Thoracic aorta (tissue), 2 donors: ENCODE data around the gene MYO1D. TPM values are rescaled to one million over a fixed set of nuclear protein-coding genes. Genes with fewer than 3 reads are reported as not detected.

Experiments
- ATAC-seq: fragments of 150-250 bp; one replicate; pipeline ENCODE4 v1.8.0; 2017; ENCODE audit warnings: low read depth; ENCODE audit not compliant: insufficient number of reproducible peaks, low FRiP score
- DNase-seq: peaks from one replicate; pipeline ENCODE4 v3.0.0-alpha.2; 2020; ENCODE audit warnings: low spot score
- H3K27ac ChIP-seq, 2 donors: fragments of 200-600 bp; sonication (generic); 1 replicate in 1 of 2; 2 replicates in 1 of 2; pipeline ENCODE4 v1.5.1; 2016; ENCODE audit warnings: mild to moderate bottlenecking in 2 of 2, moderate library complexity in 2 of 2
- H3K27me3 ChIP-seq: fragments of 200-600 bp; sonication (generic); replicated peaks from 2 replicates; pipeline ENCODE4 v1.6.0; 2016; ENCODE audit warnings: mild to moderate bottlenecking; ENCODE audit not compliant: insufficient read depth
- H3K36me3 ChIP-seq: fragments of 200-600 bp; sonication (generic); one replicate; pipeline ENCODE4 v1.5.1; 2016
- H3K4me1 ChIP-seq, 2 donors: fragments of 200-600 bp; sonication (generic); 1 replicate in 1 of 2; 2 replicates in 1 of 2; pipeline versions ENCODE4 v1.5.1 to v1.6.0; 2016; ENCODE audit warnings: low read depth in 2 of 2, mild to moderate bottlenecking in 1 of 2; ENCODE audit not compliant: control insufficient read depth in 1 of 2
- H3K4me3 ChIP-seq: fragments of 200-600 bp; sonication (generic); 2 replicates; pipeline ENCODE4 v1.5.1; 2016; ENCODE audit warnings: mild to moderate bottlenecking
- H3K9me3 ChIP-seq: fragments of 200-600 bp; sonication (generic); 2 replicates; pipeline ENCODE4 v1.5.1; 2016
- total RNA-seq, 2 donors: library from RNA; depleted of rRNA; stranded (reverse); fragments of >200 nt; gene quantifications; one replicate each; pipeline versions ENCODE4 v1.1.0 to v1.2.3, GENCODE V29; 2016
- TF ChIP-seq, protein P1 (sequence below): fragments of 200-600 bp; sonication (generic); IDR thresholded peaks from one replicate; pipeline ENCODE4 v1.5.1; 2019; ENCODE audit warnings: antibody characterized with exemption

MYO1D gene
- total RNA-seq, 2 donors from 2014 or later, result 257 to 370 TPM

DNA sequence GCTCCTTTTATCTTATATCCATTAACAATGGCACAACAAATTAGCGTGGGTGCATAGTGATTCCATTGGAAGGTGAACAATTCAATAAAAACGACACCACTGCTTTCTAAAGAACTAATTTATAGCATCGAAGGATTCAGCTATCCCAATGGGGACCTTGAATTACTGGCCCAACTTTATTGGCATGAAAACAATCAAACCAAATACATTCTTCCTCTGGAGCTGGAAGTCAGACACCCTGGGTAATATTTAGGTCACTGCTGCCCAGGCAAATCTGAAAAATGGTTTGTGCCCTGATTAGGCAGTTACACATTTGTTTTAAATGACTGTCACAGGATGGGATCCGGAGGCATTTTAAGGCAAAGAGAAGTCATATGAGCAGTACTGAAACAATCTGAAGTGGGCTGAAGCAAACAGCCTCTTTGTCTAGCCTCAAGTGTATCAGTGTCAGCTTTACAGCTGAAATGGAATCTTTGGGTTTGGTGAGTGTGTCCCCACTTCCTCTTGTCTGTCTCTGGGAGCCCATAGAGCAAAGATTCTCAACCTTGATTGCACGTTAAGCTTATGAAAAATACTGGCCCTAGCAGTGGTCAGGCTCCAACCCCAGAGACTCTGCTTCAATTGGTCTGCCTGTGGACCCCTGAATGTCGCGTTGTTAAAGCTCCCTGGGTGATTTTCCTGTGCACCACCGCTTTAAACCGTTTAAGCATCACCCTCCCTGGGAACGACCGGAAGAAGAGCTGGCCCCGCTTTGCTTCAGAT, 359.8 kb downstream of the MYO1D start:
- Histone ChIP-seq H3K36me3 (no peaks in the 10 kb centered on the region), H3K4me1 (peaks cover 7 to 14% of the 10 kb centered on the region in 2 donors), H3K4me3 (no peak overlapping the region), H3K27me3 (no peaks in the 10 kb centered on the region), H3K9me3 (no peaks in the 10 kb centered on the region), H3K27ac (no peak overlapping the region)
- ATAC-seq (no peak), DNase-seq (no peak)
- TF ChIP-seq, protein P1, sequence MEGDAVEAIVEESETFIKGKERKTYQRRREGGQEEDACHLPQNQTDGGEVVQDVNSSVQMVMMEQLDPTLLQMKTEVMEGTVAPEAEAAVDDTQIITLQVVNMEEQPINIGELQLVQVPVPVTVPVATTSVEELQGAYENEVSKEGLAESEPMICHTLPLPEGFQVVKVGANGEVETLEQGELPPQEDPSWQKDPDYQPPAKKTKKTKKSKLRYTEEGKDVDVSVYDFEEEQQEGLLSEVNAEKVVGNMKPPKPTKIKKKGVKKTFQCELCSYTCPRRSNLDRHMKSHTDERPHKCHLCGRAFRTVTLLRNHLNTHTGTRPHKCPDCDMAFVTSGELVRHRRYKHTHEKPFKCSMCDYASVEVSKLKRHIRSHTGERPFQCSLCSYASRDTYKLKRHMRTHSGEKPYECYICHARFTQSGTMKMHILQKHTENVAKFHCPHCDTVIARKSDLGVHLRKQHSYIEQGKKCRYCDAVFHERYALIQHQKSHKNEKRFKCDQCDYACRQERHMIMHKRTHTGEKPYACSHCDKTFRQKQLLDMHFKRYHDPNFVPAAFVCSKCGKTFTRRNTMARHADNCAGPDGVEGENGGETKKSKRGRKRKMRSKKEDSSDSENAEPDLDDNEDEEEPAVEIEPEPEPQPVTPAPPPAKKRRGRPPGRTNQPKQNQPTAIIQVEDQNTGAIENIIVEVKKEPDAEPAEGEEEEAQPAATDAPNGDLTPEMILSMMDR, result no peak

DNA sequence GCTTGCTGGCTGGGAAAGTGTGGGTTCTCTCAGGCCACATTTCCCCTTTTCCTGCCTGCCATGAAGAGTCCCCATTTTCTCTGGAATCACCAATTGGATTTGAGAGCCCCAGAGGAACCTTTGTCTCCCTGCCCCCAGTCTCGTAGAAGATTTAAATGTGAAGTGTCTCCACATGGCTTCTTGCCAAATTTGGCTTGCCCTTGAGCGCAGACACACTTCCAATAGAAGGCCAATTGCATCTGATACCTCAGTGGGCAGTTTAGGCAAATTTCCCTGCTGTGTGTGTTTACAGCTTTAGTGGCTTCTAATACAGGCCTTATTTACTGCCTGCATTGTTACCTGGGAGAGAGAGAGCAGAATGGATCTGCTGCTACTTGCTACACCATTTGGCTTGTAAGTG, 360.5 kb downstream of the MYO1D start:
- DNase-seq (no peak), ATAC-seq (no peak)
- TF ChIP-seq, protein P1, result no peak
- Histone ChIP-seq H3K27ac (no peak overlapping the region), H3K36me3 (no peaks in the 10 kb centered on the region), H3K4me1 (peaks cover 7 to 14% of the 10 kb centered on the region in 2 donors), H3K9me3 (no peaks in the 10 kb centered on the region), H3K27me3 (no peaks in the 10 kb centered on the region), H3K4me3 (no peak overlapping the region)

DNA sequence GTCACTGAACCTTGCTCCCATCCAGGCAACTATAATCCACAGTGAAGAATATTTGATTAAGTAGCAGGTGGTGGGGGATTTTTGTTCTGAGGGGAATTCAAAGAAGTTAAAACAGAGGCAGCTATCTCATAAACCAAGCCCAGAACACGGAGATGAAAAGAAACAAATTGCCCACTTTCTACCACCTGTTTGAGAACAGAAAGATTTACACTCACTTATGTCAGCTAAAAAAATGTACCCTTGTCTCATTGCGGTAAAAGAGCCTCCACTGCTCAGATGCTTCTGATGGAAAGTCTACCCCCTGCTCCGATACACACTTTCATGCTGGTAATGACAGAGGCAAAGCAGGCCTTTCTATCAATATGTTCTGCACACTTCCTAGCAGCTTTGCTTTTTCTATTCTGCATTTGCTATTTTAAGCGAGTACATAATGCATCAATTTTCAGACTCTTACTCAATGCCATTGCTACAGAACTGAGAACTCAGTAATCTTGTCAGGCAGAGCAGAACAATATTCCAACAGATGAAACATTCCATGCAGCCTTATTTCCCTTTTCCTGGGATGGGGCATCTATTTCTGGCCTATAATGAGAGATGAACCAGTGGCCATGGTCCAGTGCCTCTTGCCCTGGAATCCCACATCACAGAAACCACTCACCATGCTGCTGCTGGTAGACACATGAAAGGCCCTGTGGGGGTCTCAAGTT, 361.1 kb downstream of the MYO1D start:
- Histone ChIP-seq H3K4me3 (no peak overlapping the region), H3K27ac (no peak overlapping the region), H3K27me3 (no peaks in the 10 kb centered on the region), H3K4me1 (peaks cover 7 to 14% of the 10 kb centered on the region in 2 donors), H3K36me3 (no peaks in the 10 kb centered on the region), H3K9me3 (no peaks in the 10 kb centered on the region)
- TF ChIP-seq, protein P1, result no peak
- DNase-seq (no peak), ATAC-seq (no peak)

DNA sequence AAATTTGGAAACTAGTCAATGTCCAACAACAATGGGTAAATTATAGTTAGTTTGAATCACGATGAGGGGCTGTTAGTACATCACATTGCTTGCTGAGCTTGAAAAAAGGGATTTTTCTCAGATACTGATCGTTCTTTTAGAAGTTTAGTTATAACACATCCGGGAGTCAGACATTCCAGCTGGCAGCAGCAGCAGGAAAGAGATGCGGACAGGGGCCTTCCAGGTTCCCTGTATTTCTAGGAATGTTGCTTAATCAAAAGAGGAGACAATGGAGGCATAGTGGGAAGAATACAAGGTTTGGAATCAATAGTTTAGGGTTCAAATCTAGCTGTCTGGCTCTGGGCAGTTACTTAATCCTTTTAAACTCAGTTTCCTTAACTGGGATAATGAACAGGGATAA, 362.3 kb downstream of the MYO1D start:
- Histone ChIP-seq H3K27me3 (no peaks in the 10 kb centered on the region), H3K4me3 (no peak overlapping the region), H3K9me3 (no peaks in the 10 kb centered on the region), H3K4me1 (peaks cover 0 to 6% of the 10 kb centered on the region in 2 donors), H3K27ac (no peak overlapping the region), H3K36me3 (no peaks in the 10 kb centered on the region)
- no peak for DNase-seq
- TF ChIP-seq, protein P1, result no peak
- no peak for ATAC-seq

DNA sequence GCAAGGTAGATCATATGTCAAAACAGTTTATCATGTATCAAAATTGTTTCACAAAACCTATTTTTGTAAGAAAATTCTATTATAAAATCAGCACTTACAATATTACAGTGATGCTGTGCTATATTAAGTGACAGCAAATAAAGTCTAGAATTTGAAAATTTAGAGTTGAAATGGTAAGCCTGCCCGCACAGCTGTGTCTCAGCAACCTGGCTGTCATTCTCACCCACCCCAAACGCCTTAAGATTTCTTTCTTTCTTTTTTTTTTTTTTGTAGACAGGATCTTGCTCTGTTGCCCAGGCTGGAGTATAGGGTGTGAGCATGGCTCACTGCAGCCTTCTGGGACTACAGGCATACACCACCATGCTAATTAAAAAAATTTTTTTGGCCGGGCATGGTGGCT, 363.3 kb downstream of the MYO1D start:
- no peak for DNase-seq
- TF ChIP-seq, protein P1, result no peak
- no peak for ATAC-seq
- H3K9me3 ChIP-seq, result no peaks in the 10 kb centered on the region
- no peaks in the 10 kb centered on the region for H3K4me1 ChIP-seq
- no peak overlapping the region for H3K4me3 ChIP-seq
- H3K36me3 ChIP-seq, result no peaks in the 10 kb centered on the region
- no peaks in the 10 kb centered on the region for H3K27me3 ChIP-seq
- no peak overlapping the region for H3K27ac ChIP-seq
